ENCODE measurements around the gene ZNF880. TPM values are rescaled to one million over a fixed set of nuclear protein-coding genes. Genes with fewer than 3 reads are reported as not detected.
"Not testable (repeated sequence)": the region's sequence is repeated elsewhere in the genome, so short reads cannot be mapped to it uniquely, and the experiment has no call there.

The ZNF880 gene
- total RNA-seq, 1 donor from 2014 or later, result 18.7 TPM

GRCh38 chr19:52336791-52337381 is 32.8 kb upstream of the ZNF880 start:
- TF ChIP-seq CTCF (IDR thresholded peaks at IDR 0.05; ENCODE audit: unreplicated experiment), result no peak
- no peak for DNase-seq (ENCODE audit: low spot score in 2 of 2, unreplicated experiment in 2 of 2)
- Mint-ChIP-seq H3K9me3 (peaks cover 18% of the 10 kb centered on the region), H3K4me1 (peaks cover 12% of the 10 kb centered on the region), H3K36me3 (peaks cover 21% of the 10 kb centered on the region), H3K27me3 (ENCODE audit: low read depth) (no peaks in the 10 kb centered on the region), H3K27ac (peak overlapping the region; percentile 98), H3K4me3 (peak overlapping the region; percentile 94)

GRCh38 chr19:52339022-52339421 is 30.7 kb upstream of the ZNF880 start:
- DNase-seq (ENCODE audit: low spot score in 2 of 2, unreplicated experiment in 2 of 2); H3K4me3 Mint-ChIP-seq; H3K9me3 Mint-ChIP-seq; H3K27me3 Mint-ChIP-seq (ENCODE audit: low read depth): not testable (repeated sequence)
- H3K4me1 Mint-ChIP-seq, result peaks cover 19% of the 10 kb centered on the region
- peak overlapping the region; percentile 18 for H3K27ac Mint-ChIP-seq
- peaks cover 11% of the 10 kb centered on the region for H3K36me3 Mint-ChIP-seq

- DNase-seq (ENCODE audit: low spot score in 2 of 2, unreplicated experiment in 2 of 2), result peak; percentile 53 to 74
- H3K27me3 Mint-ChIP-seq (ENCODE audit: low read depth), result no peaks in the 10 kb centered on the region
- no peak overlapping the region for H3K4me3 Mint-ChIP-seq
- peaks cover 10% of the 10 kb centered on the region for H3K4me1 Mint-ChIP-seq
- TF ChIP-seq CTCF (IDR thresholded peaks at IDR 0.05; ENCODE audit: unreplicated experiment), result peak; percentile 77
- H3K27ac Mint-ChIP-seq, result peak overlapping the region; percentile 82
- H3K9me3 Mint-ChIP-seq, result no peaks in the 10 kb centered on the region
- H3K36me3 Mint-ChIP-seq, result peaks cover 21% of the 10 kb centered on the region
Measured at GRCh38 chr19:52343548-52343947, 26.2 kb upstream of the ZNF880 start.

GRCh38 chr19:52345162-52345561 is 24.6 kb upstream of the ZNF880 start:
- DNase-seq (ENCODE audit: low spot score in 2 of 2, unreplicated experiment in 2 of 2), result no peak
- no peaks in the 10 kb centered on the region for H3K27me3 Mint-ChIP-seq (ENCODE audit: low read depth)
- TF ChIP-seq CTCF (IDR thresholded peaks at IDR 0.05; ENCODE audit: unreplicated experiment), result no peak
- H3K27ac Mint-ChIP-seq, result no peak overlapping the region
- no peaks in the 10 kb centered on the region for H3K9me3 Mint-ChIP-seq
- peaks cover 32% of the 10 kb centered on the region for H3K36me3 Mint-ChIP-seq
- H3K4me1 Mint-ChIP-seq, result peaks cover 10% of the 10 kb centered on the region
- H3K4me3 Mint-ChIP-seq, result no peak overlapping the region

GRCh38 chr19:52351512-52351911 is 18.2 kb upstream of the ZNF880 start:
- no peak overlapping the region for H3K27ac Mint-ChIP-seq

GRCh38 chr19:52366414-52366824 is 3.3 kb upstream of the ZNF880 start:
- peaks cover 78% of the 10 kb centered on the region for H3K36me3 Mint-ChIP-seq
- no peak for TF ChIP-seq CTCF (IDR thresholded peaks at IDR 0.05; ENCODE audit: unreplicated experiment)
- H3K4me3 Mint-ChIP-seq, result no peak overlapping the region
- H3K4me1 Mint-ChIP-seq, result no peaks in the 10 kb centered on the region
- H3K27ac Mint-ChIP-seq, result no peak overlapping the region
- H3K27me3 Mint-ChIP-seq (ENCODE audit: low read depth), result no peaks in the 10 kb centered on the region
- no peak for DNase-seq (ENCODE audit: low spot score in 2 of 2, unreplicated experiment in 2 of 2)
- peaks cover 60% of the 10 kb centered on the region for H3K9me3 Mint-ChIP-seq

More at GRCh38 chr19:52351512-52351911, 18.2 kb upstream of the ZNF880 start:
- no peak for TF ChIP-seq CTCF (IDR thresholded peaks at IDR 0.05; ENCODE audit: unreplicated experiment)
- no peak for DNase-seq (ENCODE audit: low spot score in 2 of 2, unreplicated experiment in 2 of 2)
- Mint-ChIP-seq H3K36me3 (peaks cover 72% of the 10 kb centered on the region), H3K4me3 (no peak overlapping the region), H3K9me3 (peaks cover 31% of the 10 kb centered on the region), H3K27me3 (ENCODE audit: low read depth) (no peaks in the 10 kb centered on the region), H3K4me1 (no peaks in the 10 kb centered on the region)

Measured in mesothelial cell of epicardium (in vitro differentiated cells).